GM12878 (cell line): Measurements from ENCODE around the gene DENND2C. TPM values are rescaled to one million over a fixed set of nuclear protein-coding genes. Genes with fewer than 3 reads are reported as not detected.

Experiments used
- ATAC-seq: fragments of 200-7000 bp; cut with Tn5 transposase; 3 replicates; pipeline ENCODE4 v1.9.1; 2020; ENCODE audit warnings: mild to moderate bottlenecking, moderate library complexity
- BruUV-seq: library from RNA; stranded (reverse); fragments of 400-500 nt; replicated peaks from 2 replicates; lab custom pipeline; 2021; lab: Mats Ljungman, UMichigan
- CTCF ChIA-PET: fragments of 300-600 bp; sonication (Branson Sonifier 250); formaldehyde crosslinking; extraction: SDS; loops from one replicate; lab custom pipeline; 2021; ENCODE audit warnings: inconsistent platforms; lab: Yijun Ruan, JAX
- POLR2A ChIA-PET: fragments of 350-600 bp; formaldehyde crosslinking; extraction: SDS; loops from one replicate; lab custom pipeline; 2021; ENCODE audit warnings: inconsistent platforms; lab: Charles Lee
- RAD21 ChIA-PET: fragments of 300-600 bp; sonication (Branson Sonifier 250); formaldehyde crosslinking; loops from one replicate; lab custom pipeline; 2023; ENCODE audit warnings: antibody characterized with exemption; ENCODE audit not compliant: unreplicated experiment; lab: Charles Lee
- SMC1A ChIA-PET: fragments of 300-600 bp; sonication (Branson Sonifier 250); formaldehyde crosslinking; loops from one replicate; lab custom pipeline; 2023; ENCODE audit not compliant: unreplicated experiment, uncharacterized antibody; lab: Charles Lee
- DNase-seq: peaks from one replicate; pipeline ENCODE4 v3.0.0-alpha.2; 2011; ENCODE audit warnings: low read depth, low spot score
- FAIRE-seq: peaks from 3 replicates; lab custom pipeline; 2011; peaks lifted over from hg19 to GRCh38; lab: Jason Lieb, UNC
- H2AFZ ChIP-seq: 2 replicates; pipeline ENCODE4 v1.6.0; 2011; ENCODE audit warnings: low read depth, low read length, control low read depth; ENCODE audit not compliant: control insufficient read depth
- H3K27ac ChIP-seq: 2 replicates; pipeline ENCODE4 v1.5.1; 2011; ENCODE audit warnings: control low read depth; ENCODE audit not compliant: control insufficient read depth, insufficient read depth
- H3K27me3 ChIP-seq, 2 experiments: replicated peaks in 1 of 2; 2 replicates each; pipeline versions ENCODE4 v1.6.0 to v1.6.1; 2011; ENCODE audit warnings: low read length in 1 of 2; ENCODE audit not compliant: control insufficient read depth in 2 of 2, insufficient read depth in 2 of 2
- H3K36me3 ChIP-seq, 2 experiments: 2 replicates each; pipeline ENCODE4 v1.5.1; 2011; ENCODE audit warnings: low read length in 1 of 2; ENCODE audit not compliant: control insufficient read depth in 2 of 2, insufficient read depth in 2 of 2
- H3K4me1 ChIP-seq: 2 replicates; pipeline ENCODE4 v1.6.1; 2011; ENCODE audit warnings: mild to moderate bottlenecking, low read length, moderate library complexity, mixed read lengths; ENCODE audit not compliant: control insufficient read depth, insufficient read depth
- H3K4me2 ChIP-seq: 2 replicates; pipeline ENCODE4 v1.6.0; 2011; ENCODE audit warnings: control low read depth; ENCODE audit not compliant: control insufficient read depth, insufficient read depth
- H3K4me3 ChIP-seq: fragments of 200-600 bp; sonication (generic); 2 replicates; pipeline ENCODE4 v1.5.1; 2016
- H3K79me2 ChIP-seq: 2 replicates; pipeline ENCODE4 v1.6.0; 2011; ENCODE audit warnings: low read length; ENCODE audit not compliant: control insufficient read depth, insufficient read depth
- H3K9ac ChIP-seq: 2 replicates; pipeline ENCODE4 v1.8.0; 2011; ENCODE audit warnings: low read length, control low read depth, mixed read lengths; ENCODE audit not compliant: control insufficient read depth, insufficient read depth
- H3K9me3 ChIP-seq: replicated peaks from 3 replicates; pipeline ENCODE4 v1.5.1; 2011; ENCODE audit warnings: mild to moderate bottlenecking, low read length; ENCODE audit not compliant: control insufficient read depth, insufficient read depth
- H4K20me1 ChIP-seq: 2 replicates; pipeline ENCODE4 v1.6.0; 2011; ENCODE audit not compliant: control insufficient read depth, insufficient read depth
- BRCA1 ChIP-seq: IDR thresholded peaks from 2 replicates; pipeline ENCODE4 v1.6.1; 2011; ENCODE audit warnings: low read depth, low read length, improper control_type of control experiment
- CBFB ChIP-seq: IDR thresholded peaks from 2 replicates; pipeline ENCODE4 v1.6.1; 2016; ENCODE audit warnings: antibody characterized with exemption, low read depth
- CREM ChIP-seq: IDR thresholded peaks from 2 replicates; pipeline ENCODE4 v1.6.1; 2014; ENCODE audit warnings: antibody characterized with exemption, low read depth
- EGR1 ChIP-seq, 2 experiments: IDR thresholded peaks; 1 replicate in 1 of 2; 2 replicates in 1 of 2; pipeline ENCODE4 v1.6.1; 2011 to 2012; ENCODE audit warnings: low read depth in 2 of 2, low read length in 2 of 2, borderline replicate concordance in 1 of 2, mild to moderate bottlenecking in 1 of 2, moderate library complexity in 1 of 2
- ESRRA ChIP-seq: IDR thresholded peaks from 2 replicates; pipeline ENCODE4 v1.6.1; 2012; ENCODE audit warnings: mild to moderate bottlenecking, low read length, improper control_type of control experiment
- ETV6 ChIP-seq, 2 experiments: fragments of 450-650 bp in 1 of 2; IDR thresholded peaks in 1 of 2; conservative IDR thresholded peaks in 1 of 2; 2 replicates each; pipeline ENCODE4 v1.6.1; 2014; ENCODE audit warnings: antibody characterized with exemption in 1 of 2, borderline replicate concordance in 1 of 2, low read depth in 1 of 2, mild to moderate bottlenecking in 1 of 2, moderate library complexity in 1 of 2
- EZH2 ChIP-seq: IDR thresholded peaks from 2 replicates; pipeline ENCODE4 v1.6.1; 2012; ENCODE audit warnings: low read depth, mild to moderate bottlenecking, control low read depth, inconsistent platforms, low read length, borderline replicate concordance; ENCODE audit not compliant: control insufficient read depth
- IKZF2 ChIP-seq, 2 experiments: fragments of 450-650 bp; IDR thresholded peaks; 2 replicates each; pipeline ENCODE4 v1.6.1; 2017; ENCODE audit warnings: mild to moderate bottlenecking in 2 of 2, moderate library complexity in 2 of 2
- RAD21 ChIP-seq: IDR thresholded peaks from 2 replicates; pipeline ENCODE4 v1.6.1; 2011; ENCODE audit warnings: mild to moderate bottlenecking, low read depth, low read length, moderate library complexity; ENCODE audit not compliant: insufficient read depth
- RAD51 ChIP-seq: fragments of 450-650 bp; IDR thresholded peaks from 2 replicates; pipeline ENCODE4 v1.6.1; 2016; ENCODE audit warnings: moderate library complexity, mild to moderate bottlenecking, inconsistent platforms
- SIX5 ChIP-seq: IDR thresholded peaks from 2 replicates; pipeline ENCODE4 v1.6.1; 2011; ENCODE audit warnings: mild to moderate bottlenecking, low read depth, low read length, moderate library complexity; ENCODE audit not compliant: severe bottlenecking
- SUZ12 ChIP-seq: fragments of 200-600 bp; sonication (generic); IDR thresholded peaks from one replicate; pipeline ENCODE4 v1.6.1; 2018; ENCODE audit warnings: antibody characterized with exemption, mild to moderate bottlenecking; ENCODE audit not compliant: unreplicated experiment
- TARDBP ChIP-seq: IDR thresholded peaks from 2 replicates; pipeline ENCODE4 v1.6.1; 2016; ENCODE audit warnings: borderline replicate concordance
- WGBS: methylation state at CpG from one replicate; pipeline ENCODE4 v1.1.6; 2016; ENCODE audit warnings: low lambda C conversion rate; ENCODE audit not compliant: insufficient replicate concordance, insufficient coverage; ENCODE audit errors: missing lambda C conversion rate; 5-methylcytosine and 5-hydroxymethylcytosine counted together
- in situ Hi-C: fragments of 300-500 bp; cut with MboI; formaldehyde crosslinking; loops from 9 replicates; pipeline ENCODE4 v1.14.3; 2018; ENCODE audit warnings: mixed read lengths
- intact Hi-C: fragments of 100-400 bp; cut with micrococcal nuclease; formaldehyde crosslinking; loops from one replicate; pipeline ENCODE4 v1.14.2; 2022; ENCODE audit not compliant: unreplicated experiment
- polyA plus RNA-seq, 11 experiments: library from polyadenylated mRNA; depleted of rRNA in 4 of 11; unstranded in 6 of 11; stranded (reverse) in 5 of 11; fragments of >200 nt; fragmentation: Nextera tagmentation in 4 of 11; fragmentation: Illumina TruSeq in 1 of 11; extraction: Ambion mirVana in 4 of 11; extraction: Trizol in 1 of 11; gene quantifications; 1 replicate in 1 of 11; 2 replicates in 10 of 11; pipeline versions ENCODE4 v1.2.1 to v1.2.3, GENCODE V29; 2011 to 2016; ENCODE audit warnings: inconsistent platforms in 2 of 11, missing spikeins in 2 of 11, low read depth in 1 of 11
- total RNA-seq, 4 experiments: library from RNA; depleted of rRNA in 3 of 4; stranded (reverse); fragments of >200 nt in 3 of 4; fragmentation: Illumina TruSeq in 1 of 4; extraction: Trizol in 1 of 4; gene quantifications; 2 replicates each; pipeline versions ENCODE4 v1.2.1 to v1.2.3, GENCODE V29; 2013 to 2021
- TF ChIP-seq, protein P1 (sequence below): fragments of 450-650 bp; IDR thresholded peaks from 2 replicates; pipeline ENCODE4 v1.6.1; 2018; ENCODE audit warnings: borderline replicate concordance, mild to moderate bottlenecking; ENCODE audit not compliant: partially characterized antibody

Gene DENND2C
- total and polyA plus RNA-seq, 10 of the 15 experiments (the other 5 are each of a cell fraction or from before 2014, with no cell fraction given) = 0.01 to 0.10 (median 0.06) TPM; not detected in 3

DNA sequence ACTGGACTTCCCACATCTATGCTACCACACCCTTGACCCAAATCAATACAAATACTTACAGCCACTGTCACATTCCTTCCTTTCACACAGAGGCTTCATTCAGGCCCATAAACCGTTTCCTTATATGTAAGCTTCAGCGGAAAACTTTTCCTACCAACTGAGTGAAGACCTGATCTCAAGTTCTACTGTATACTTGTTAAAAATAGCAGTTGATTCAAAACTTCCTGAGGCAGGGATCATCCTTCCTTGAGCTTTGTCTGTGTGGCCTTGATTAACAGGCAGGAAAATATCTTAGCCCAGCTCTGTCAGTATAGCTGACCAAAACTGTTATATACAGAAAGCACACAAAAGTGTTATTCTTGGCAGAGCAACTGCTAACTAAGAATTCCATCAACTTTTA, 42.7 kb downstream of the DENND2C start:
- FAIRE-seq = no peak
- H3K79me2 ChIP-seq = no peaks in the 10 kb centered on the region
- intact Hi-C loops = no loop called here
- no peak overlapping the region for H3K9ac ChIP-seq
- RAD21 ChIA-PET = no interaction called here
- H3K4me3 ChIP-seq = no peak overlapping the region
- H4K20me1 ChIP-seq = no peaks in the 10 kb centered on the region
- WGBS = 17% methylated on average over 2 of the region's 2 CpGs
- no TSS peak for BruUV-seq
- SMC1A ChIA-PET = interaction anchor here (1.0 kb wide), 1 partner anchor 344 kb away, joined by 3 read pairs; no protein-coding TSS in a partner anchor
- H3K4me2 ChIP-seq = no peak overlapping the region
- ATAC-seq = no peak
- POLR2A ChIA-PET = interaction anchor here (0.7 kb wide), 1 partner anchor 230 kb away, joined by 5 read pairs; no protein-coding TSS in a partner anchor
- in situ Hi-C loops = no loop called here
- H3K27me3 ChIP-seq = no peaks in the 10 kb centered on the region; a peak in 1 of 4 replicates
- no peak overlapping the region for H2AFZ ChIP-seq
- no peaks in the 10 kb centered on the region for H3K4me1 ChIP-seq
- no peak overlapping the region for H3K27ac ChIP-seq
- H3K36me3 ChIP-seq = no peaks in the 10 kb centered on the region
- CTCF ChIA-PET = no interaction called here
- H3K9me3 ChIP-seq = no peaks in the 10 kb centered on the region
- TF ChIP-seq CBFB (no peak), EGR1 (IDR thresholded peaks at IDR 0.05; ENCODE audit: borderline replicate concordance in 1 of 2, low read depth in 2 of 2, low read length in 2 of 2) (no peak), ETV6 (conservative IDR thresholded peaks at IDR 0.05 in 1 of 2, IDR thresholded peaks at IDR 0.05 in 1 of 2; ENCODE audit: borderline replicate concordance in 1 of 2, low read depth in 1 of 2) (no peak), RAD21 (no peak), TARDBP (no peak), RAD51 (no peak), ESRRA (no peak), IKZF2 (IDR thresholded peaks at IDR 0.05) (no peak), EZH2 (no peak), SIX5 (no peak), BRCA1 (no peak), SUZ12 (no peak), CREM (no peak)
- TF ChIP-seq, protein P1, sequence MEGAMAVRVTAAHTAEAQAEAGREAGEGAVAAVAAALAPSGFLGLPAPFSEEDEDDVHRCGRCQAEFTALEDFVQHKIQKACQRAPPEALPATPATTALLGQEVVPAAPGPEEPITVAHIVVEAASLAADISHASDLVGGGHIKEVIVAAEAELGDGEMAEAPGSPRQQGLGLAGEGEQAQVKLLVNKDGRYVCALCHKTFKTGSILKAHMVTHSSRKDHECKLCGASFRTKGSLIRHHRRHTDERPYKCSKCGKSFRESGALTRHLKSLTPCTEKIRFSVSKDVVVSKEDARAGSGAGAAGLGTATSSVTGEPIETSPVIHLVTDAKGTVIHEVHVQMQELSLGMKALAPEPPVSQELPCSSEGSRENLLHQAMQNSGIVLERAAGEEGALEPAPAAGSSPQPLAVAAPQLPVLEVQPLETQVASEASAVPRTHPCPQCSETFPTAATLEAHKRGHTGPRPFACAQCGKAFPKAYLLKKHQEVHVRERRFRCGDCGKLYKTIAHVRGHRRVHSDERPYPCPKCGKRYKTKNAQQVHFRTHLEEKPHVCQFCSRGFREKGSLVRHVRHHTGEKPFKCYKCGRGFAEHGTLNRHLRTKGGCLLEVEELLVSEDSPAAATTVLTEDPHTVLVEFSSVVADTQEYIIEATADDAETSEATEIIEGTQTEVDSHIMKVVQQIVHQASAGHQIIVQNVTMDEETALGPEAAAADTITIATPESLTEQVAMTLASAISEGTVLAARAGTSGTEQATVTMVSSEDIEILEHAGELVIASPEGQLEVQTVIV = no peak
- no peak for DNase-seq
